ENCODE results near the gene PCID2.
"Not testable (repeated sequence)": the region's sequence is repeated elsewhere in the genome, so short reads cannot be mapped to it uniquely, and the experiment has no call there.

Gene PCID2

GRCh38 chr13:113164492-113164891, 44.0 kb downstream of the PCID2 start:
- DNase-seq (ENCODE audit: low read depth) = no peak

DNA sequence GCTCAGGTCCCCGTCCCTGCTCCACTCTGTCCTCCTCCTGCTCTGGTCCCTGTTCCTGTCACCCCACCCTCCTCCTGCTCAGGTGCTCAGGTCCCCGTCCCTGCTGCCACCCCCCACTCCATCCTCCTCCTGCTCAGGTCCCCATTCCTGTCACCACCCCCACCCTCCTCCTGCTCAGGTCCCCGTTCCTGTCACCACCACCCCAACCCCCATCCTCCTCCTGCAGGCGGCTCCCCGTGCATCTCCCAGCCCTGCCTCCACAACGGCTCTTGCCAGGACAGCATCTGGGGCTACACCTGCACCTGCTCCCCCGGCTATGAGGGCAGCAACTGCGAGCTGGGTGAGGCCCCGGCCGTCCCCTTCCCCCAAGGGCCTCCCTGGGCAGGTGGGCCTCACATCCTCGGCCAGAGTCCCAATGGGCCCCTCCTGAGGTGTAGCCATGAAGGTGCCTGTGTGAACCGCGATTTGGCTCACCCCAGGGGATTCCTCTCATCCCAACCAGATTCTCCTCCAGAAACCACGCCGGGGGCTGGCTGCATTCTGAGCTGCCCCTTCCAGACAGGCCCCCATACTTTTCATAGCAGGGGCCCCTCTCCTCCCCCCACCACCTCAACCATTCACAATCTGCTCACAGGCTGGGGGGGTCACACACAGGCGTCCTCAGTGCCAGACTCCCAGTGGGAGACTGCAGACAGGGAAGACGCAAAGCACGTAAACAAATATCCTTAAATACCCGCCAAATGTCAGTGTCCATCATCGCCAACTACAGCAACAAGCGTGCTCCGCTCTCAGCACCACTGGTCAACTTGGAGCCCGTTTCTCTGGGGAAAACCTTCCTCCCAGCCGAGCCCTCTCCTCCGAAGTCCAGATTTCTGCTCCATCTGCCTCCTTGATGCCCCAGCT, 45.4 kb downstream of the PCID2 start:
- DNase-seq (ENCODE audit: low read depth) = no peak

DNA sequence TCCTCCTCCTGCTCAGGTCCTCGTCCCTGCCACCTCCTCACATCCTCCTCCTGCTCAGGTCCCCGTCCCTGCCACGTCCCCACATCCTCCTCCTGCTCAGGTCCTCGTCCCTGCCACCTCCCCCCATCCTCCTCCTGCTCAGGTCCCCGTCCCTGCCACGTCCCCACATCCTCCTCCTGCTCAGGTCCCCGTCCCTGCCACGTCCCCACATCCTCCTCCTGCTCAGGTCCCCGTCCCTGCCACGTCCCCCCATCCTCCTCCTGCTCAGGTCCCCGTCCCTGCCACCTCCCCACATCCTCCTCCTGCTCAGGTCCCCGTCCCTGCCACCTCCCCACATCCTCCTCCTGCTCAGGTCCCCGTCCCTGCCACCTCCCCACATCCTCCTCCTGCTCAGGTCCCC, 46.5 kb downstream of the PCID2 start:
- DNase-seq (ENCODE audit: low read depth) = not testable (repeated sequence)

DNA sequence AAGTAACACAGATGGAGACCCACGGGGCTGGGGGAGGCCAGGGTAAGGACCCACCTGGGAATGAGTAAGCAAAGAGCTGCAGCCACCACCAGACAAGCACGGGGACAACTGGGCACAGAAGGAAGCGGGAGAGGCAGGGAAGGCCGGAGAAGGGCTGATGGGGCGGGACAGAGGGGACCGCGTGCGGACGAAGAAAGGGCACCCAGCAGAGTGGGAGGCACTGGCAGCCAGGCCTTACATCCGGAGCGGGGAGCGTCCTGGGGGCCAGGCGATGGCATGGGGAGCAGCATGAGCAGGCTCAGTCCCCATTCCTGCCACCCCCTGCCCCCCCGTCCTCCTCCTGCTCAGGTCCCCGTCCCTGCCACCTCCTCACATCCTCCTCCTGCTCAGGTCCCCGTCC, 47.0 kb downstream of the PCID2 start:
- no peak for DNase-seq (ENCODE audit: low read depth)

- DNase-seq (ENCODE audit: low read depth) = no peak
Observed at GRCh38 chr13:113160983-113161382, 47.5 kb downstream of the PCID2 start.

GRCh38 chr13:113159701-113160100, 48.8 kb downstream of the PCID2 start:
- no peak for DNase-seq (ENCODE audit: low read depth)

- DNase-seq (ENCODE audit: low read depth) = no peak
Observed at GRCh38 chr13:113158946-113159345, 49.5 kb downstream of the PCID2 start.

GRCh38 chr13:113157929-113158747, 50.3 kb downstream of the PCID2 start, which contains the start of gene PROZ:
Gene PROZ, plus strand, starts transcription at chr13:113158648. Its CDS starts 13 bp downstream, at chr13:113158661.
- no peak for DNase-seq (ENCODE audit: low read depth)

DNA sequence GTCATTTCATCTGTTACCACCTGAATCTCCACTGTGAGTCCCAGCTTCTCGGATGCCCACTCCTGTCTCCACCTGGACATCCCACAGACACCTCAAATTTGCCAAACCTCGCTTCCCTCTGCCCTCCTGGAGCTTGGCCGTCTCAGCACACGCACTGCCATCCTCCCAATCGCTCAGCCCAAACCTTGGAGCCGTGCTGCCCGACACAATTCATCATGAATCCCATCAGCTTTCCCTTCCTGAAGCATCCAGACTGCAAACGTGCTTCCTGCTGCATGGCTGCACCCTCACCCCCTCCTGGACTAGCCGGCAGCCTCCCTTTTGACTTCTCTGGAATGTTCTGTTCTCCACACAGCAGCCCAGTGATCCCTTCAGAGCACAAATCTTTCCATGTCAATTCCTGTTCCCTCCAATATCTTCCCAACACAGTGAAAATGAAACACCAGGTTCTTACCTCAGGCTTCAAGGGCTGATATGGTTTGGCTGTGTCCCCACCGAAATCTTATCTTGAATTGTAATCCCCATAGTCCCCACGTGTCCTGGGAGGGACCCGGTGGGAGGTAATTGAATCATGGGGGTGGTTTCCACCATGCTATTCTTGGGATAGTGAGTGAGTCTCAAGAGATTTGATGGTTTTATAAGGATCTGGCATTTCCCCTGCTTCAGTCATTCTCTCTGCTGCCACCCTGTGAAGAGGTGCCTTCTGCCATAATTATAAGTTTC, 51.1 kb downstream of the PCID2 start:
- no peak for DNase-seq (ENCODE audit: low read depth)

DNA sequence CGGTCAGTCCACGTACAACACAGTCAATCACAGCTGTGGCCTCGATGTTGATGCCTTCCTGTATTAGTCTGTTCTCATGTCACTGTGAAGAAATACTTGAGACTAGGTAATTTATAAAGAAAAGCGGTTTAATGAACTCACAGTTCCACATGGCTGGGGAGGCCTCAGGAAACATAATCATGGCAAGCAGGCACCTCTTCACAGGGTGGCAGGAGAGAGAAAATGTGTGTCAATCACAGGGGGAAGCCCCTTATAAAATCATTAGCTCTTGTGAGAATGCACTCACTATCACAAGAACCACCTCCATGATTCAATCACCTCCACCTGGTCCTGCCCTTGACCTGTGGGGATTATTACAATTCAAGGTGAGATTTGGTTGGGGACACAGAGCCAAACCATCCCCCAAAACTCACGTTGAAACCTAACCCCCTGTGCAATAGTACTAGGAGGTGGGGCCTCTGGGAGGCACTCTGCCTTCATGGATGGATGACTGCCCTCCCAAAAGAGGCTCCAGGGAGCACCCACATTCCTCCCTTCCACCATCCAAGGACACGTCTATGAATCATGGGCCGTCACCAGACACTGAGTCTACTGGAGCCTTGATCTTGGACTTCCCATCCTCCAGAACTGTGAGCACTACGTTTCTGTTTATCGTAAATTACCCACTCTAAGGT, 52.4 kb downstream of the PCID2 start:
- peak; percentile 16 for DNase-seq (ENCODE audit: low read depth)

- DNase-seq (ENCODE audit: low read depth) = no peak
Observed at GRCh38 chr13:113155201-113155600, 53.3 kb downstream of the PCID2 start.

GRCh38 chr13:113153810-113154748, 54.4 kb downstream of the PCID2 start:
- peak; percentile 77 for DNase-seq (ENCODE audit: low read depth)

DNA sequence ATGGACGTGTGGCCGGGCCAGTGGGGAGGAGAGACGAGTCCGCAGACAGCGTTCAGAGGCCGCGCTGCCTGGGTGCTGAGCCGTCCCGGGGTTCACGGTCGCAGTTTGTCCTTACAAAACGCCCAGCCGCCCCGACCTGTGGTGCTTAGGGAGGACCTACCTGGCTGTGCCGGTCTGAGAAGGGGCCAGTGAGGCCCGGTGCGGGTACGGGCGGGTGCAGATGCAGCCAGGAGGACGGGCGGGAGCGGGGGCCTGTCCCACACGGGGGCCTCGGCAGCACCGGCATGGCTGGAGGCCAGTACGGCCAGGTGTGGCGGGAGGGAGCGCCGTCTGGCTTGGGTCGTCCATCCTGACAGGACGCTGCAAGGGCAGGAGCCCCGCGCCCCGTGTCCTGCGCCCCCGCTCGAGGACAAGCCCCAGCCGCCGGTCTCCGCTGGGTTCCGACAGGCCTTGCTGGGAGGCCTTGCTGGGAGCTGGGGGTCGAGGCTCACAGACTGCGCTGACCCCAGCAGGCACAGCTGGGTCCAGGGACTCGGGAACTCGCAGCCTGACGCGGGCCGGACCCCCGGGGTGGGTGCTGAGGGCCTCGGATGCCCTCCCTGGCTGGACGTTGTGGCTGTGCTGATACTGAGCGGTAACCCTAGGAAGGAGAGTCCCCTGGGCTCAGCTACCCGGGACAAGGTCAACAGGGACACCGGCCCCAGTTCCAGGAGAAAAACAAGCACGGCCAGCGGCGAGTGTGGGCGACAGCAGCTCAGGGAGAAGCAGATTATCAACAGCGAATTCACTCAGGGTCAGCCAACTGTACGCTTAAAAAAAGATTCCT, 55.3 kb downstream of the PCID2 start:
- no peak for DNase-seq (ENCODE audit: low read depth)

DNA sequence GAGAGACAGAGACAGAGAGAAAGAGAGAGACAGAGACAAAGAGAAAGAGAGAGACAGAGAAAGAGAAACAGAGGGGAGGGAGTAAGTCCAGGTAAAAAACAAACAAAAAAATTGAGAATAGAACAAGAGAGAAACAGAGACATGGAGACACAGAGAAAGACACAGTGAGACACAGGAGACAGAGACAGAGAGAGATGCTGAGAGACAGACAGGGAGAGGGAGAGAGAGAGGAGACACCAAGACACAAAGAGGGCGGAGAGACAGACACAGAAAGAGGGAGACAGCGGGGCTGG, 55.8 kb downstream of the PCID2 start:
- DNase-seq (ENCODE audit: low read depth) = no peak

DNA sequence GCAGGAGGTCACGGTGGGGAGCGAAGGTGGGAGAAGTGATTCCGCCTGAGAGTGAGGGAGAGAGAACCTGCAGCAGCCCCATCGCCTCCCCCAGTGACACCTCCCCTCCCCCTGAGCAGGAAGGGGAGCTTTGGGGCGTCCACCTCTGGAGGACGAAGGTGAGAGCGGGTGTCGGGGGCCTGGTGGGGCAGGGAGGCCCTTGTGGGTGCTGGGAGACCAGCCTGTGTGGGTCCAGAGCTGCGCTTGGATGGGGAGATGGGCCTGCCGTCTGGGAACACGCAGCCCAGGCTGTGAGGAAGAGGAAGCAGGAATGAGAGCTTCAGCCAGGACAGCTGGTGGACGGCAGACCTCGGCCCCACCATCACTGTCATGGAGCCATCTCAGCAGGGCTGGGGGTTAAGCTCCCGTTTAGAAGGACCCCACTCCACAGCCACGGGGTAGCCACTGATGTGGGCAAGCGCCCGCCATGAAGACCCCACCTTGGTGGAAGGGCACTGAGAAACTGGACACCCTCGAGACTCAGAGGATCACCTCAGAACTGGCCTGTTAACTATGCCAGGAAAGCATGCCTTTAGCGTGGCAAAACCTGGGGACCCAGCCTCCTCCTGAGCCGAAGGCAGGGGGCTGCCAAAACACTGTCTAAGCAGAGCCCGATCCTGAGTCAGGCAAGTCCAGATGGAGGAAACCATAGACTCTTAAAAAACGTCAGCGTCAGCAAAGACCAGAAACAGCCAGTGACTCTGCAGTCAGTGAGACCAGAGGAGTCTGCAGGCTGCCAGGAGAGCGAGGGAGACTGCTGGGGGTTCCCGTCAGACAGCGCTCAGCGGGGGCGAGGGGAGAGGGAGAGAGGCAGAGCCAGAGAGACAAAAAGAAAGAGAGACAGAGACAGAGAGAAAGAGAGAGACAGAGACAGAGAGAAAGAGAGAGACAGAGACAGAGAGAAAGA, 56.5 kb downstream of the PCID2 start:
- DNase-seq (ENCODE audit: low read depth) = peak; percentile 25

DNA sequence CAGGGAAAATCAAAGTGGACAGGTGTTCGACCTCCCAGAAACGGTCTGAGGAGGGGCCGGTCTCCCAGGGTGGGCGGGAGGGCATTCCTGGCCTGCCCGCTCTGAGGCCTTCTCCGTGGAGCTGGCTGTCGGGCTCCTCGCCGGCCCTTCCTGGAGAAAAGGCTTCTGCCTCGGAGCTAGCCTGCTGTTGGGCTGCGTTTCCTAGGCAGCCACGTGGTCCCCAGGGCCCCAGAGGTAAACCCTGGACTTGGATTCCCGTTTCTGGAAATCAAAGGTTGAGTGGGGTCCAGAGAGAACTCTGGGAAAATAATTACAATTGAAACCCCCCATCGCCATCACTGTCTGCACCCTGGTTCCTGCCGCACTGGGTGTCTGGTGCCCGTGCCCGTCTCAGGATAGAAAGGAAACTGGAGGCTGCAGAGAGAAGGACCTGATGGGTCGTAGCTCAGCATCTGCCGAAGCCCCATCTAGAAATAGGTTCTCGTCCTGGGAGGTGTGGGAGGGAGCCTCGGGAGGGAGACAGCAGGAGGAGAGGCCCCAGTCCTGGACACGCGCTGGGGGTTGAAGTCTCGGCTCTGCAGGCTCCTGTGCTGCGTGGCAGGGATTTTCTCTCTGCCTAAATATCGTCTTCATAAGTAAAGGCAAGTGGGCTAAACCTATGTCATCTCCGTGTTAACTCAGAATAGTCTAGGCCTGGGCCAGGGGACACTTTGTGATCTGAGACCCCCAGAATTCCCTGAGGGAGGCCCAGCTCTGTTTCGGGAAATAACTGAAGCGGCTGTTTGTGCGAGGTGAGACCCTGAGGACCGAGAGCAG, 57.7 kb downstream of the PCID2 start:
- DNase-seq (ENCODE audit: low read depth) = no peak

- no peak for DNase-seq (ENCODE audit: low read depth)
Observed at GRCh38 chr13:113149711-113150549, 58.5 kb downstream of the PCID2 start.

Data from ELR (cell line).